Endothelial cell of umbilical vein (primary cell): ENCODE measurements around the gene CD300LG.

Source experiments
- POLR2A ChIP-seq: IDR thresholded peaks from 2 replicates; pipeline ENCODE4 v1.6.1; 2012; ENCODE audit warnings: low read depth, mild to moderate bottlenecking, control low read depth, low read length
- TF ChIP-seq, protein P1 (sequence below), 2 donors: IDR thresholded peaks; 1 replicate in 1 of 2; 2 replicates in 1 of 2; pipeline ENCODE4 v1.5.1; 2011; ENCODE audit warnings: low read length in 2 of 2, mild to moderate bottlenecking in 2 of 2, moderate library complexity in 2 of 2, control low read depth in 1 of 2, inconsistent platforms in 1 of 2, low read depth in 1 of 2; ENCODE audit not compliant: insufficient read depth in 1 of 2; ENCODE audit errors: extremely low read depth in 1 of 2

DNA sequence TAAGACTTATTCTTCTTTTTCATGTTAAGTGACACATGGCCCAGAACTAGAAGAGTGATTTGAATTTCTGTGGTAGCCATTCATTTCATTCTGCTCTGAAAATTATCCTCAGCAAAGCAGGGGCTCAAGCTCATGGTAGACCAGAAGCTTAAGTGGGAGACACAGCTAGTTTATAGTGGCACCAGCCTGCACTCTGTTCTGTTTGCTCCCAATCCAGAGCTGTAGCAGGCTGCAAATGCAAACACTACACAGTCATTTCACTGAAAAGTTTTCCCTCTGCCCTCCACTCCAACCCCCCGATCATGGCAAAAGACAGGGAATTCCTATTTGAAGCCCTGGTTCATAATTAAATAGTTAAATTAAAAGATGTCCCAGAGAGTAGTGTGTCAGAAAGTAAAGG, 43.3 kb downstream of the CD300LG start:
- TF ChIP-seq, protein P1, sequence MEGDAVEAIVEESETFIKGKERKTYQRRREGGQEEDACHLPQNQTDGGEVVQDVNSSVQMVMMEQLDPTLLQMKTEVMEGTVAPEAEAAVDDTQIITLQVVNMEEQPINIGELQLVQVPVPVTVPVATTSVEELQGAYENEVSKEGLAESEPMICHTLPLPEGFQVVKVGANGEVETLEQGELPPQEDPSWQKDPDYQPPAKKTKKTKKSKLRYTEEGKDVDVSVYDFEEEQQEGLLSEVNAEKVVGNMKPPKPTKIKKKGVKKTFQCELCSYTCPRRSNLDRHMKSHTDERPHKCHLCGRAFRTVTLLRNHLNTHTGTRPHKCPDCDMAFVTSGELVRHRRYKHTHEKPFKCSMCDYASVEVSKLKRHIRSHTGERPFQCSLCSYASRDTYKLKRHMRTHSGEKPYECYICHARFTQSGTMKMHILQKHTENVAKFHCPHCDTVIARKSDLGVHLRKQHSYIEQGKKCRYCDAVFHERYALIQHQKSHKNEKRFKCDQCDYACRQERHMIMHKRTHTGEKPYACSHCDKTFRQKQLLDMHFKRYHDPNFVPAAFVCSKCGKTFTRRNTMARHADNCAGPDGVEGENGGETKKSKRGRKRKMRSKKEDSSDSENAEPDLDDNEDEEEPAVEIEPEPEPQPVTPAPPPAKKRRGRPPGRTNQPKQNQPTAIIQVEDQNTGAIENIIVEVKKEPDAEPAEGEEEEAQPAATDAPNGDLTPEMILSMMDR (IDR thresholded peaks at IDR 0.05; ENCODE audit: extremely low read depth in 1 of 2, insufficient read depth in 1 of 2, low read depth in 1 of 2, low read length in 2 of 2), result no peak
- TF ChIP-seq POLR2A, result no peak
